Measurements from ENCODE around the gene FAM9A.

Gene FAM9A

GRCh38 chrX:8801041-8801599, at the start of gene FAM9A:
Gene FAM9A, minus strand, starts transcription at chrX:8801383. Its CDS starts 1,212 bp downstream, at chrX:8800171.
- no peak within 1 kb of the TSS for H3K27ac ChIP-seq
- no peak for TF ChIP-seq ZFX (IDR thresholded peaks at IDR 0.05)
- TF ChIP-seq, protein P1, sequence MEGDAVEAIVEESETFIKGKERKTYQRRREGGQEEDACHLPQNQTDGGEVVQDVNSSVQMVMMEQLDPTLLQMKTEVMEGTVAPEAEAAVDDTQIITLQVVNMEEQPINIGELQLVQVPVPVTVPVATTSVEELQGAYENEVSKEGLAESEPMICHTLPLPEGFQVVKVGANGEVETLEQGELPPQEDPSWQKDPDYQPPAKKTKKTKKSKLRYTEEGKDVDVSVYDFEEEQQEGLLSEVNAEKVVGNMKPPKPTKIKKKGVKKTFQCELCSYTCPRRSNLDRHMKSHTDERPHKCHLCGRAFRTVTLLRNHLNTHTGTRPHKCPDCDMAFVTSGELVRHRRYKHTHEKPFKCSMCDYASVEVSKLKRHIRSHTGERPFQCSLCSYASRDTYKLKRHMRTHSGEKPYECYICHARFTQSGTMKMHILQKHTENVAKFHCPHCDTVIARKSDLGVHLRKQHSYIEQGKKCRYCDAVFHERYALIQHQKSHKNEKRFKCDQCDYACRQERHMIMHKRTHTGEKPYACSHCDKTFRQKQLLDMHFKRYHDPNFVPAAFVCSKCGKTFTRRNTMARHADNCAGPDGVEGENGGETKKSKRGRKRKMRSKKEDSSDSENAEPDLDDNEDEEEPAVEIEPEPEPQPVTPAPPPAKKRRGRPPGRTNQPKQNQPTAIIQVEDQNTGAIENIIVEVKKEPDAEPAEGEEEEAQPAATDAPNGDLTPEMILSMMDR (conservative IDR thresholded peaks at IDR 0.05) = no peak

- no peak for TF ChIP-seq ZFX (IDR thresholded peaks at IDR 0.05)
- TF ChIP-seq, protein P1 (conservative IDR thresholded peaks at IDR 0.05) = no peak
- no peak overlapping the region for H3K27ac ChIP-seq
Observed at GRCh38 chrX:8850478-8850877, 49.3 kb upstream of the FAM9A start.

- TF ChIP-seq ZFX (IDR thresholded peaks at IDR 0.05) = no peak
- TF ChIP-seq, protein P1 (conservative IDR thresholded peaks at IDR 0.05) = peak; percentile 24
- H3K27ac ChIP-seq = no peak overlapping the region
Observed at GRCh38 chrX:8849945-8850344, 48.8 kb upstream of the FAM9A start.

DNA sequence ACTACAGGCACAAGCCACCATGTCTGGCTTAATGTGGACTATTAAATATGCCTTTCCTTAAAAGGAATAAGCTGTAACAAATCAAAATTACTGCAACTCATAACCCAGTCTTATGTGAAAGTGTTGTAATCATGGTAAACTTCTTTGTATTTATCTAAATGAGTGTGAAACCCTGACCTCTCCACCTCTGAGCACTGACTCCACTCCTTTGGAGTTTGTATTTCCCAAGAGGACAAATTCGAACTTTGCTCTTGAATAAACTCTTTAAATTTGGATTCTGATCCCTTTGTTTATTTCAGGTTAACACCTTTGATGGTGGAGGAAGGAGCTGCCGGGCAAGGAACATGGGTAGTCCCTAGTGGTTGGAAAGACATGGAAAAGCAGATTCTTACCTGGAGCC, 48.3 kb upstream of the FAM9A start:
- H3K27ac ChIP-seq = no peak overlapping the region
- no peak for TF ChIP-seq ZFX (IDR thresholded peaks at IDR 0.05)
- TF ChIP-seq, protein P1 (conservative IDR thresholded peaks at IDR 0.05) = no peak

- TF ChIP-seq, protein P1 (conservative IDR thresholded peaks at IDR 0.05) = no peak
- TF ChIP-seq ZFX (IDR thresholded peaks at IDR 0.05) = no peak
- H3K27ac ChIP-seq = no peak overlapping the region
Observed at GRCh38 chrX:8848911-8849310, 47.7 kb upstream of the FAM9A start.

DNA sequence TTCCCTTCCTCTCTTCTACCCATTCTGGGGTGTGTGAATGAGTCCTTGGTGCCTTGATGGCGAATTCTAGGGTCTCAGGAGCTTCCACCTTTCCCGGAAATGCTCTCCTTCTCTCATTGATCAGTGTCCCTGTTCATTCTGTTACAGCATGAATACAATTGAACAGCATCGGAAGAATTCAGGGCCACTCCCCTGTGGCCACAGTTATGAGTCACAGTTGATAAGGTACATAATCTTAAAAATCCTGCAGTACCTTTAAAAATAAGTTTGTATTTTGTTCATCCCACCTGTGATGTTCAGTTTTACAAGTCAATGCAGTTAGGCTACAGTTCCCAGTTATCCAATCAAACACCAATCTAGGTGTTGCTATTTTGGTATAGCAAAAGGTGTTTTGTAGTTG, 47.3 kb upstream of the FAM9A start:
- no peak for TF ChIP-seq ZFX (IDR thresholded peaks at IDR 0.05)
- TF ChIP-seq, protein P1 (conservative IDR thresholded peaks at IDR 0.05) = no peak

GRCh38 chrX:8847360-8847759, 46.2 kb upstream of the FAM9A start:
- no peak overlapping the region for H3K27ac ChIP-seq
- TF ChIP-seq ZFX (IDR thresholded peaks at IDR 0.05) = no peak
- TF ChIP-seq, protein P1 (conservative IDR thresholded peaks at IDR 0.05) = no peak

More for the DNA sequence above, 47.3 kb upstream of the FAM9A start:
- no peak overlapping the region for H3K27ac ChIP-seq
